Ramos (cell line): ENCODE data around the gene ROR2.

ENCODE experiments used
- in situ Hi-C: fragments of 300-500 bp; cut with MboI; formaldehyde crosslinking; loops from one replicate; pipeline ENCODE4 v1.14.3; 2022; ENCODE audit warnings: low sequenced_read_pairs; ENCODE audit not compliant: unreplicated experiment

Gene ROR2

GRCh38 chr9:91904588-91905236 lies 45.3 kb downstream of the ROR2 start:
- in situ Hi-C loops: no loop called here

- in situ Hi-C loops: no loop called here
These were observed 46.7 kb downstream of the ROR2 start for GRCh38 chr9:91903126-91903911.

- in situ Hi-C loops: no loop called here
These were observed 47.4 kb downstream of the ROR2 start for GRCh38 chr9:91902475-91903125.

GRCh38 chr9:91900797-91901177 lies 49.2 kb downstream of the ROR2 start:
- in situ Hi-C loops: no loop called here

- in situ Hi-C loops: no loop called here
These were observed 49.8 kb downstream of the ROR2 start for GRCh38 chr9:91900055-91900796.

- in situ Hi-C loops: no loop called here
These were observed 50.4 kb downstream of the ROR2 start for GRCh38 chr9:91899594-91899993.

GRCh38 chr9:91899219-91899563 lies 50.8 kb downstream of the ROR2 start:
- in situ Hi-C loops: no loop called here

GRCh38 chr9:91898451-91899218 lies 51.4 kb downstream of the ROR2 start:
- in situ Hi-C loops: no loop called here

GRCh38 chr9:91897201-91897600 lies 52.8 kb downstream of the ROR2 start:
- in situ Hi-C loops: no loop called here

GRCh38 chr9:91896513-91897121 lies 53.4 kb downstream of the ROR2 start:
- in situ Hi-C loops: no loop called here

- in situ Hi-C loops: no loop called here
These were observed 53.9 kb downstream of the ROR2 start for GRCh38 chr9:91896097-91896496.

- in situ Hi-C loops: no loop called here
These were observed 55.5 kb downstream of the ROR2 start for GRCh38 chr9:91894536-91894935.

GRCh38 chr9:91894023-91894422 lies 56.0 kb downstream of the ROR2 start:
- in situ Hi-C loops: no loop called here

GRCh38 chr9:91891915-91892314 lies 58.1 kb downstream of the ROR2 start:
- in situ Hi-C loops: no loop called here

- in situ Hi-C loops: no loop called here
These were observed 59.4 kb downstream of the ROR2 start for GRCh38 chr9:91890662-91891061.

GRCh38 chr9:91889161-91889911 lies 60.7 kb downstream of the ROR2 start:
- in situ Hi-C loops: no loop called here

- in situ Hi-C loops: no loop called here
These were observed 63.5 kb downstream of the ROR2 start for GRCh38 chr9:91886414-91887076.

GRCh38 chr9:91885746-91886413 lies 64.1 kb downstream of the ROR2 start:
- in situ Hi-C loops: no loop called here
